SU-DHL-6 (cell line): ENCODE data around the gene OXTR.

Experiments
- H2AFZ ChIP-seq: fragments of 200-600 bp; sonication (generic); 2 replicates; pipeline ENCODE4 v1.6.1; 2014; ENCODE audit warnings: low read depth, mild to moderate bottlenecking, moderate library complexity, mixed read lengths, antibody characterized with exemption, low read length; ENCODE audit not compliant: severe bottlenecking
- H3F3A ChIP-seq: fragments of 200-600 bp; shearing (Covaris generic); 2 replicates; pipeline ENCODE4 v1.6.0; 2016; ENCODE audit warnings: antibody characterized with exemption, mild to moderate bottlenecking; ENCODE audit not compliant: insufficient read depth
- H3K27ac ChIP-seq: fragments of 200-600 bp; sonication (generic); 2 replicates; pipeline ENCODE4 v1.5.1; 2016; ENCODE audit warnings: low read depth, mild to moderate bottlenecking, low read length, moderate library complexity, mixed read lengths
- H3K27me3 ChIP-seq: fragments of 200-600 bp; sonication (generic), shearing (Covaris generic); 2 replicates; pipeline ENCODE4 v1.6.0; 2014; ENCODE audit warnings: mild to moderate bottlenecking, low read length
- H3K36me3 ChIP-seq: fragments of 200-600 bp; sonication (generic); 2 replicates; pipeline ENCODE4 v1.6.1; 2014; ENCODE audit warnings: mild to moderate bottlenecking, low read length, mixed read lengths
- H3K4me2 ChIP-seq: fragments of 300-600, 200-600 bp; shearing (Covaris generic), sonication (generic); 2 replicates; pipeline ENCODE4 v1.6.0; 2014; ENCODE audit warnings: low read length, low read depth, mild to moderate bottlenecking; ENCODE audit not compliant: poor library complexity, severe bottlenecking
- H3K4me3 ChIP-seq: fragments of 200-600 bp; sonication (generic); 2 replicates; pipeline ENCODE4 v1.5.1; 2014; ENCODE audit warnings: antibody characterized with exemption, low read length, mild to moderate bottlenecking, mixed read lengths; ENCODE audit not compliant: insufficient read depth, poor library complexity, severe bottlenecking
- H3K79me2 ChIP-seq: fragments of 200-600 bp; sonication (generic); 2 replicates; pipeline ENCODE4 v1.6.1; 2014; ENCODE audit warnings: mild to moderate bottlenecking, low read length, moderate library complexity; ENCODE audit not compliant: insufficient read depth
- H3K9ac ChIP-seq: fragments of 200-600 bp; sonication (generic); 2 replicates; pipeline ENCODE4 v1.7.0; 2014; ENCODE audit warnings: mild to moderate bottlenecking, low read length
- H3K9me2 ChIP-seq: fragments of 200-600 bp; sonication (generic); replicated peaks from 2 replicates; pipeline ENCODE4 v1.6.1; 2014; ENCODE audit warnings: low read length; ENCODE audit not compliant: insufficient read depth
- H3K9me3 ChIP-seq: fragments of 200-600 bp; sonication (generic); 2 replicates; pipeline ENCODE4 v1.6.1; 2014; ENCODE audit warnings: low read length, mixed read lengths; ENCODE audit not compliant: insufficient read depth
- H4K20me1 ChIP-seq: fragments of 200-600 bp; sonication (generic); 2 replicates; pipeline ENCODE4 v1.6.1; 2014; ENCODE audit warnings: low read depth, mild to moderate bottlenecking, antibody characterized with exemption, low read length, moderate library complexity, mixed read lengths
- CTCF ChIP-seq: fragments of 200-600 bp; sonication (generic); IDR thresholded peaks from one replicate; pipeline ENCODE4 v1.5.1; 2017; ENCODE audit warnings: antibody characterized with exemption, mild to moderate bottlenecking, low read length, moderate library complexity; ENCODE audit not compliant: insufficient read depth, poor library complexity, severe bottlenecking
- EZH2phosphoT487 ChIP-seq: fragments of 200-600 bp; sonication (generic), shearing (Covaris generic); conservative IDR thresholded peaks from 2 replicates; pipeline ENCODE4 v1.6.1; 2018; ENCODE audit warnings: mild to moderate bottlenecking, antibody characterized with exemption, low read length, moderate library complexity, mixed read lengths

Gene OXTR

DNA sequence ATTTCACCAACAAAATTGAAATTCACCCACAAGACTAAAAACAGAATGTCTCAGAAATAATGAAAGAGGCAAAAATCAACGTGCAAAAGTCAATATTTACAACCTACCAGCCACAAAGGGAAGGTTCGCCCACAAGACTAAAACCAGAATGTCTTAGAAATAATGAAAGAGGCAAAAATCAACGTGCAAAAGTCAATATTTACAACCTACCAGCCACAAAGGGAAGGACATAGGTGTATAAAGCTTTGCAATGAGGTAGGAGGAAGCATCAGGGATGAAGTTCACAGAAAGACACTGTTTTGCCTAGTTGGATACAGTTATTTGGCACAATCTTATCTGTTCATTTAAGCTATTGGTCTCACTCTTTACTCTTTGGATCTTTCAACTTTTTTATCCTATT is 14.3 kb downstream of the OXTR start:
- H3K27ac ChIP-seq: no peak overlapping the region
- TF ChIP-seq CTCF: no peak
- no peak for TF ChIP-seq EZH2phosphoT487
- H4K20me1 ChIP-seq: no peaks in the 10 kb centered on the region
- no peak overlapping the region for H2AFZ ChIP-seq
- no peaks in the 10 kb centered on the region for H3K79me2 ChIP-seq
- H3K9me2 ChIP-seq: no peaks in the 10 kb centered on the region
- H3K27me3 ChIP-seq: no peaks in the 10 kb centered on the region
- H3K9me3 ChIP-seq: no peaks in the 10 kb centered on the region
- H3K9ac ChIP-seq: no peak overlapping the region
- no peak overlapping the region for H3K4me3 ChIP-seq
- no peaks in the 10 kb centered on the region for H3F3A ChIP-seq
- H3K4me2 ChIP-seq: no peak overlapping the region
- no peaks in the 10 kb centered on the region for H3K36me3 ChIP-seq

GRCh38 chr3:8752832-8753231 is 16.6 kb downstream of the OXTR start:
- Histone ChIP-seq H3K27me3 (no peaks in the 10 kb centered on the region), H3K9me3 (no peaks in the 10 kb centered on the region), H3K36me3 (no peaks in the 10 kb centered on the region), H3K4me3 (no peak overlapping the region), H3K79me2 (no peaks in the 10 kb centered on the region), H3K4me2 (no peak overlapping the region), H3K27ac (no peak overlapping the region), H4K20me1 (no peaks in the 10 kb centered on the region), H3K9me2 (no peaks in the 10 kb centered on the region), H2AFZ (no peak overlapping the region), H3F3A (no peaks in the 10 kb centered on the region), H3K9ac (no peak overlapping the region)
- TF ChIP-seq EZH2phosphoT487: no peak
- TF ChIP-seq CTCF: no peak

DNA sequence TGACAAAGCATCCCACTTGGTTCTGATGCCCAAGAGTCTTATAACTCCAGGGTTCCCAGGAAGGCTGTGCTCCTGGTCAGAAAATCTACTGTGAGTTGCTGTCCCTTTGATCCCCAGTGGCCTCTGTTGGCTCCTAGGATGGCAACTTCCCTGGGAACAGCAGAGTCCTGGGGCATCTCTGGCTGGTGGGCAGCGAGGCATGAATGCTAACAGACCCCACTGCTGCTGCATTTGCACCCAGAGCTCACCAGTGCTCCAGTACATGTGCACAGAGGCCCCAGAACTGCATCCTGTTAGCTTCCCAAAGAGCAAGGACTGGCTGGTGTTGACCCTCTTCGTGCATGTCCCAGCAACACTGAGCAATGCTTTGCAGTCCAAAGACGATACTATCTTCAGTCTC is 20.1 kb downstream of the OXTR start:
- Histone ChIP-seq H3K4me2 (no peak overlapping the region), H3K36me3 (no peaks in the 10 kb centered on the region), H3K4me3 (no peak overlapping the region)

More for the DNA sequence above, 20.1 kb downstream of the OXTR start:
- H4K20me1 ChIP-seq: no peaks in the 10 kb centered on the region
- H3F3A ChIP-seq: no peaks in the 10 kb centered on the region
- H3K9ac ChIP-seq: no peak overlapping the region
- H3K9me2 ChIP-seq: no peaks in the 10 kb centered on the region
- no peaks in the 10 kb centered on the region for H3K27me3 ChIP-seq
- no peak for TF ChIP-seq EZH2phosphoT487
- no peak for TF ChIP-seq CTCF
- no peaks in the 10 kb centered on the region for H3K79me2 ChIP-seq
- H3K27ac ChIP-seq: no peak overlapping the region
- no peak overlapping the region for H2AFZ ChIP-seq
- H3K9me3 ChIP-seq: no peaks in the 10 kb centered on the region
